ENCODE measurements around the gene ADAMTS12.

ADAMTS12 gene, protein sequence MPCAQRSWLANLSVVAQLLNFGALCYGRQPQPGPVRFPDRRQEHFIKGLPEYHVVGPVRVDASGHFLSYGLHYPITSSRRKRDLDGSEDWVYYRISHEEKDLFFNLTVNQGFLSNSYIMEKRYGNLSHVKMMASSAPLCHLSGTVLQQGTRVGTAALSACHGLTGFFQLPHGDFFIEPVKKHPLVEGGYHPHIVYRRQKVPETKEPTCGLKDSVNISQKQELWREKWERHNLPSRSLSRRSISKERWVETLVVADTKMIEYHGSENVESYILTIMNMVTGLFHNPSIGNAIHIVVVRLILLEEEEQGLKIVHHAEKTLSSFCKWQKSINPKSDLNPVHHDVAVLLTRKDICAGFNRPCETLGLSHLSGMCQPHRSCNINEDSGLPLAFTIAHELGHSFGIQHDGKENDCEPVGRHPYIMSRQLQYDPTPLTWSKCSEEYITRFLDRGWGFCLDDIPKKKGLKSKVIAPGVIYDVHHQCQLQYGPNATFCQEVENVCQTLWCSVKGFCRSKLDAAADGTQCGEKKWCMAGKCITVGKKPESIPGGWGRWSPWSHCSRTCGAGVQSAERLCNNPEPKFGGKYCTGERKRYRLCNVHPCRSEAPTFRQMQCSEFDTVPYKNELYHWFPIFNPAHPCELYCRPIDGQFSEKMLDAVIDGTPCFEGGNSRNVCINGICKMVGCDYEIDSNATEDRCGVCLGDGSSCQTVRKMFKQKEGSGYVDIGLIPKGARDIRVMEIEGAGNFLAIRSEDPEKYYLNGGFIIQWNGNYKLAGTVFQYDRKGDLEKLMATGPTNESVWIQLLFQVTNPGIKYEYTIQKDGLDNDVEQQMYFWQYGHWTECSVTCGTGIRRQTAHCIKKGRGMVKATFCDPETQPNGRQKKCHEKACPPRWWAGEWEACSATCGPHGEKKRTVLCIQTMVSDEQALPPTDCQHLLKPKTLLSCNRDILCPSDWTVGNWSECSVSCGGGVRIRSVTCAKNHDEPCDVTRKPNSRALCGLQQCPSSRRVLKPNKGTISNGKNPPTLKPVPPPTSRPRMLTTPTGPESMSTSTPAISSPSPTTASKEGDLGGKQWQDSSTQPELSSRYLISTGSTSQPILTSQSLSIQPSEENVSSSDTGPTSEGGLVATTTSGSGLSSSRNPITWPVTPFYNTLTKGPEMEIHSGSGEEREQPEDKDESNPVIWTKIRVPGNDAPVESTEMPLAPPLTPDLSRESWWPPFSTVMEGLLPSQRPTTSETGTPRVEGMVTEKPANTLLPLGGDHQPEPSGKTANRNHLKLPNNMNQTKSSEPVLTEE (N-terminal part only)

GRCh38 chr5:33891788-33892619 is at the start of gene ADAMTS12:
TSS of gene ADAMTS12 (minus strand) at chr5:33891990. CDS start at chr5:33891856, 134 bp downstream.
- DNase-seq (ENCODE audit: low read depth in 3 of 3, low spot score in 1 of 3), result no peak

GRCh38 chr5:33941090-33941489 is 49.3 kb upstream of the ADAMTS12 start:
- DNase-seq (ENCODE audit: low read depth in 3 of 3, low spot score in 1 of 3), result no peak

DNA sequence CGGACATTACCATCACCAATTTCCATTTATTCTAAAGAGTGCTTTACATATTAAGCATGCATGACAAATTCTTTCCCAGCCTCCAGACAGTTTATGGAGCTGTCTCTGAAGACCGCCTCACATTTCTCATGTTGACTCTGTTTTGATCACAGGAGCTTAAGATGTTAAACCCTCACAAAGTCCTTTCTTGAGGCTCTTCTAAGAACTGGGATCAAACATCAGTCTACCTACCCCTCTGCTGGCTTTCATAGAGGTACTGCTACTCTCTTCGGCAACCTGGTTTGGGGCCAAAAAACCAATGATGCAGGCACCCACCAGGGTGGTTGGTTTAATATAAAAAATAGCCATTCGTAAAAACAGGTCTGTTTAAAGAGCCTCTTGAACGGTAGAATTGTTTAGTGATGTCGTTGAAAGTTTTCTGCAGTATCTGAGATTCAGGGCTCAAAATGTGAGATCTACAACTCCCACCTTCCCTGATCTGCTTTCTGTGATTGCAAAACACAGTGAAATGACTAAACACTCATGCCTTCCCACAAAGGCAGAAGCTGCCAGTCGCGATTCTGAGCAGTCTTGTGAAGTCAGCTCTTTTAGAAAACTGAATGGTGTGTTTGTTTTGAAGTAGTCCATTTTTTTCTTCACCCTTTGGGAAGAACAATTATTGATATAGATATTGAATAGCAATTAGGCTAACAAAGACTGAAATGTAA is 47.9 kb upstream of the ADAMTS12 start:
- no peak for DNase-seq (ENCODE audit: low read depth in 3 of 3, low spot score in 1 of 3)

GRCh38 chr5:33938881-33939280 is 47.1 kb upstream of the ADAMTS12 start:
- DNase-seq (ENCODE audit: low read depth in 3 of 3, low spot score in 1 of 3), result no peak

GRCh38 chr5:33938507-33938796 is 46.7 kb upstream of the ADAMTS12 start:
- no peak for DNase-seq (ENCODE audit: low read depth in 3 of 3, low spot score in 1 of 3)

GRCh38 chr5:33937707-33938506 is 46.1 kb upstream of the ADAMTS12 start:
- DNase-seq (ENCODE audit: low read depth in 3 of 3, low spot score in 1 of 3), result no peak

GRCh38 chr5:33937017-33937706 is 45.4 kb upstream of the ADAMTS12 start:
- DNase-seq (ENCODE audit: low read depth in 3 of 3, low spot score in 1 of 3), result no peak

- no peak for DNase-seq (ENCODE audit: low read depth in 3 of 3, low spot score in 1 of 3)
Observed at GRCh38 chr5:33936381-33937016, 44.7 kb upstream of the ADAMTS12 start, which contains the start of gene RXFP3. TSS of gene RXFP3 (plus strand) at chr5:33936386. CDS start at chr5:33936741, 355 bp downstream.

DNA sequence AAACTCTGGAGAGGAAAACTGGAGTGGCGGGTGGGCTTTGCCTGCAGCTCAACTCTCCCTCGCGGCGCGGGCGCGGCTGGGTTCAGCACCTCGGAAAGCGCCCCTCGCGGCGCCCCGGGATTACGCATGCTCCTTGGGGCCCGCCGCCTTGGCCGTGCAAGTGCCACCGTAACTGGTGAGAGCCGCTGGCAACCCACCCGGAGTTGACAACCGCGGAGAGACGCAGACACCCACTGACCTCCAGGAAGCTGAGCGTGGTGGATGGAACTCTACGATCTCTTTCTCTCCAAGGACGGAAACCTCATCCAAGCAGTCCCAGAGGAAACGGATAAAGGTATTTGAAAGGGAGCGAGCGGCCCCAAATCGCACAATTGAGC is 44.2 kb upstream of the ADAMTS12 start:
- DNase-seq (ENCODE audit: low read depth in 3 of 3, low spot score in 1 of 3), result no peak

GRCh38 chr5:33934176-33934575 is 42.4 kb upstream of the ADAMTS12 start:
- no peak for DNase-seq (ENCODE audit: low read depth in 3 of 3, low spot score in 1 of 3)

GRCh38 chr5:33933723-33934169 is 42.0 kb upstream of the ADAMTS12 start:
- no peak for DNase-seq (ENCODE audit: low read depth in 3 of 3, low spot score in 1 of 3)

- no peak for DNase-seq (ENCODE audit: low read depth in 3 of 3, low spot score in 1 of 3)
Observed at GRCh38 chr5:33931136-33931535, 39.3 kb upstream of the ADAMTS12 start.

DNA sequence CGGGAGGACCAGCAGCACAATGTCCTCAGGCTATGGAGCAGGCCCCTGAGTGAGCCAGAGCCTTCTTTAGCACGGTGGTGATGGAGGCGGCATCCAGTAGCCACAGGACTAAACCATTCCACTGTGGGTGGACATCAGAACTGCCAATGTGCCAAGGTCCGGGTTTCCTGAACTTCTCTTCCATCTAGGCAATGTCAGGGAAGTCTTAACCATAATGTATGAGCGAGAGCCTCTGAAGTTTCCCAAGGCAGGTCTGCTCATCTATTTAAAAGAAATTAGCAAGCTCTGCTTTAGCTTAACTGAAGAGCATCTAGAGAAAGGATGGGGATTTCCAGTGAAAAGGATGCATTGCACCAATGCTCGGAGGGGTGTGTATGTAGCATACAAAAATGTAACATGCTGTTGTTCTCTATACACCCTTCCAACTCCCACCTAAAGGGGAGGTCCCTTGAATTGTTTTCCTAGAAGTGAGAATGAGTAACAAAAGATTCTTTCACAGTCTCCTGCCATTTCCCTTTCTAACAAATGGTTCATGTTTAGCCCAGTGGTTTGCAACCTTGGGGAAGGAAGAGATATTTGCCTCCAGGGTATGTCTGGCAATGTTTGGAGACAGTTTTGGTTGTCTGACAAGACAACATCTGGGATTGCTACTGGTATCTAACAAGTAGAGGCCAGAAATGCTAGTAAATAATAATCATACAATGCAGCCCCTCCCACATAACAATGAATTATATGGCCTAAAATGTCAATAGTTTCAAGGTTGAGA is 38.3 kb upstream of the ADAMTS12 start:
- DNase-seq (ENCODE audit: low read depth in 3 of 3, low spot score in 1 of 3), result no peak

- DNase-seq (ENCODE audit: low read depth in 3 of 3, low spot score in 1 of 3), result no peak
Observed at GRCh38 chr5:33928283-33928682, 36.5 kb upstream of the ADAMTS12 start.

GRCh38 chr5:33927685-33928084 is 35.9 kb upstream of the ADAMTS12 start:
- no peak for DNase-seq (ENCODE audit: low read depth in 3 of 3, low spot score in 1 of 3)

GRCh38 chr5:33925278-33925677 is 33.5 kb upstream of the ADAMTS12 start:
- DNase-seq (ENCODE audit: low read depth in 3 of 3, low spot score in 1 of 3), result no peak

DNA sequence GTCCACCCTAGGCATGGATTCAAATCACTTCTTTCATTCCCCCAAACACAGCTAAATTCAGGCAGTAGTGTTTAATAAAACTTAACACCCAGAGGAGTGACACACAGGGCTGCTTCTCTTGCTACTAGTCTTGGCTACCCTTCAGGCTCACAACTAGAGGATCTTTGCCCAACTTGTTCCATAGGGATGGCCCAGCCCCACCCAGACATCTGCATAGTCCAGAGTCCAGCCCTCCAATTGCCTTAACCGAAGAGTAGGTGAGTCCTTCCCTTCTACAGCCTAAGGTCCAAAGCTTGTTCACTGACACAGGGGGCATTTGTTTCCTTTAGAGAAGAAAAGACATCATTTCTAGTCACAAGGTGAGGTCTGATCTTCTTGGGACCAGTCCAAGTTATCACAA is 29.2 kb upstream of the ADAMTS12 start:
- DNase-seq (ENCODE audit: low read depth in 3 of 3, low spot score in 1 of 3), result no peak

Measured in stimulated activated CD4-positive, alpha-beta T cell treated with anti-CD3 and anti-CD28 coated beads, TNF-alpha, amount 100 ng/mL, for 1 hour (primary cell).